Suppressor macrophage (primary cell): Measurements from ENCODE around the gene RPRD1A.
"Not testable (repeated sequence)": the region's sequence is repeated elsewhere in the genome, so short reads cannot be mapped to it uniquely, and the experiment has no call there.

Source experiments
- DNase-seq, 4 experiments: peaks; one replicate each; pipeline ENCODE4 v3.0.0-alpha.2; 2020 to 2022

Gene RPRD1A

GRCh38 chr18:36025025-36025424 lies 42.3 kb downstream of the RPRD1A start:
- DNase-seq = peak in 2 of 4 experiments; percentile 8 to 12

GRCh38 chr18:36024241-36024640 lies 43.1 kb downstream of the RPRD1A start:
- not testable (repeated sequence) for DNase-seq

DNA sequence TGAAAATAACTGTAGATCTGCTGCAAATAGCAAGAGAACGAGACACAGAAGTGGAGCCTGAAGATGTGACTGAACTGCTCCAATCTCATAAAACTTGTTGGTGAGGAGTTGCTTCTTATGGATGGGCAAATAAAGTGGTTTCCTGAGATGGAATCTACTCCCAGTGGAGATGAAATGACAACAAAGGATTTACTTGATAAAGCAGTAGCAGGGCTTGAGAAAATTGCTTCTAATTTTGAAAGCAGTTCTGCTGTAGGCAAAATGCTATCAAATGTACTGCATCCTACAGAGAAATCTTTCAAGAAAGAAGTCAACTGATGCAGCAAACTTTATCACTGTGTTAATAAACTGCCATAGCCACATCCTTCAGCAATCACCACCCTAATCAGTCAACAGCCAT lies 44.0 kb downstream of the RPRD1A start:
- DNase-seq = no peak

DNA sequence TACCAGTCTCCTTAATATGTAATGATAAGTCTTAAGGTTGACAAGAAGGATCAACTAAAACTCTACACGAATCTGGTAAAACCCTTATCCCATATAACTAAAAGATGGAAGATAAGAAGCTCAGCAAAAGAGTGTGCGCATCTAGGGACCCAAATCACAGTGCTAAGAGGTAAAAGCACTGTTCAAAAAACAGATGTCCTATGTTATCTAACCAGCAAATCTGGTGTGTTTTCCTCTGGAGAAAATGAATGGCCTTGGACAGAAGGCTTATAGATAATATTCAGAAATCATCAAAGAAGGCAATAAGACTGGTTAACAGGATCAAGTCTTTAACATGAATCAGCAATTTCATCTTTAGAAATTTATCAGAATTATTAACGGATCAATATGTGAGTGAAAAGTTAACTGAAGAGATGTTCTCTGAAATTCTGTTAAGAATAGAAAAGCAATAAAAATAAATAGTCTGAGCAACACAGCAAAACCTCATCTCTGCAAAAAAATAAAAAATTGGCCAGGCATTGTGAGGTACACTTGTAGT lies 47.1 kb downstream of the RPRD1A start:
- no peak for DNase-seq

DNA sequence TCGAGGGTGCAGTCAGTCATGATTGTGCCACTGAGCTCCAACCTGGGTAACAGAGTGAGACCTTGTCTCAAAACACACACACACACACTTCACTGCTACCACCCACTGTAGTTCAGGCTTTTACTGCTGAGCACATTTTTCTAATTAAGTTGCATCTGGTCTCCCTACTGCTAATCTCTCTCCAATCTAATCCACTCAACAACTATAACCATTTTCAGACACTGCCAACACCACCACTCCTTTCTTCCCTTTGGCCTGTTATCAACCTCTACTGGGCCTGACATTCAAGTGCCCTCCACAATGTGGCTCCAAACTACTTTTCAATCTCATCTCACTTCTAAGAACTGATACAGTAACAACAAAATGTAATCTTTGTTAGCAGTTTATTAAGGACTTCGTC lies 50.1 kb downstream of the RPRD1A start:
- DNase-seq = no peak

DNA sequence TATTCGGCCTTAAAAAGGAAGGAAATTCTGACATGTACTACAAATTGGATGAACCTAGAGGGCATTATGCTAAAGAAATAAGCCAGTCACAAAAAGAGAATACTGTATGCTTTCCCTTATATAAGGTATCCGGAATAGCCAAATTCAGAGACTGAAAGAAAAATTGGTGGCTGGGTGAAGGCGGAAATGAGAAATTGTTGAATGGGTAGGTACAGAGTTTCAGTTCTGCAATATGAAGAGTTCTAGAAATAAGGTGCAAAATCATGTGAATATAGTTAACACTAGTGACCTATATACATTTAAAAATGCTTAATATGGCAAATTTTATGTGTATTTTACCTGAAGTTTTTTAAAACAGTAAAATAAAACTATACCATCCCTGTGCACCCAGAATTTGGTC lies 51.7 kb downstream of the RPRD1A start:
- no peak for DNase-seq

GRCh38 chr18:36012891-36013290 lies 54.5 kb downstream of the RPRD1A start:
- DNase-seq = no peak

- no peak for DNase-seq
Observed at GRCh38 chr18:36009214-36009613, 58.1 kb downstream of the RPRD1A start.

DNA sequence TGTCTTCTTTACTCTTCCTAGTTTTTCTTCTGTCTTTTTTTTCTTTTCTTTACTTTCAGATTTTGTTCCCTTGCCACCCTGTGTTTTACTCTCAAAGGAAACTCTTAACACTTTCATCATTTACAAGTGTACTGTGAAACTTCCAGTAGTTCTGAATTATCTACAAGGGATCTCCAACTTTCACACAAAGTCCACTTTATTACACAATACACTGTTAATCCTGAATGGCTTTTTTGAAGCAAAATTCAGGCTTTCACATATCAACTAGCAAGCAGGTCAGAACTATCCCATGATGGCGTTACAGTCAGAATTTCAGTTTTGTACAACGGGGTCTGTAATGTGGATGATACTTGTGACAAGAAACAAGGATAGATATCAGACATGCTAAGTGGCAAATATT lies 60.4 kb downstream of the RPRD1A start:
- DNase-seq = no peak

DNA sequence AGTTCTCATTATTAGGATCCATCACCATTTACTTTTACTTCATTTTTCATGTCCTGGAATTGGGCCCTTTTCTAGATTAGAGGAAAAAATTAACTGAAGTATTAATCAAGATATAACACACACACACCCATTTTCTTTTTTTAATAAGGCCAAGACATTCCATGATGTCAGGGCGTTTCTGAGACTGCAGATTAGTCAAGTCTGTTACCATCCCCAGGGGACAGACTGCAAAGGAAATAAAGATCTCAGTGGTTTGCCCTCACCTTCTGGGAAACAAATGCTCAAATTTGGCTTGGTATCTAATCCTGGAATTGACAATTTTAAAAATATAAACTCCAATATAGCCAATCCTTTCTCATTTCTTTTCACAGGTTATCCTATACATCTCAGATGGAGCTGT lies 67.4 kb downstream of the RPRD1A start:
- DNase-seq = no peak

DNA sequence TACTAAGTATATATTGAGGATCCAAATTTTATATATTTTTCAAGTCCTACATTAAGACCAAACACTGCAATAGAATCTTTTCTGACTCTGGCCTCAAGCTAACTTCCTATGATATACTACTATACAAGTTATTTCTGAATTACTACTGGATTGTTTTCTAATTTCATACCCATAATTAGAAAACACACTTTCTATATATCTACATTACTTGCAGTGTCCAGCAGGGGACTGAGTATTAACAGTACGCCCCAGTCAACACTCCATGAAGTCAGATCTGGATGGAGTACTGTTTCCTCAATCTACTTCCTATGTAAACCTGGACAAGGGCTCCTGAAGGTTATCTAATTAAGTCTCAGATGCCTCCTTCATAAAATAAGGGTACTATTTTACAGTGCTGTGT lies 68.4 kb downstream of the RPRD1A start:
- peak in 2 of 4 experiments; percentile 7 to 14 for DNase-seq

DNA sequence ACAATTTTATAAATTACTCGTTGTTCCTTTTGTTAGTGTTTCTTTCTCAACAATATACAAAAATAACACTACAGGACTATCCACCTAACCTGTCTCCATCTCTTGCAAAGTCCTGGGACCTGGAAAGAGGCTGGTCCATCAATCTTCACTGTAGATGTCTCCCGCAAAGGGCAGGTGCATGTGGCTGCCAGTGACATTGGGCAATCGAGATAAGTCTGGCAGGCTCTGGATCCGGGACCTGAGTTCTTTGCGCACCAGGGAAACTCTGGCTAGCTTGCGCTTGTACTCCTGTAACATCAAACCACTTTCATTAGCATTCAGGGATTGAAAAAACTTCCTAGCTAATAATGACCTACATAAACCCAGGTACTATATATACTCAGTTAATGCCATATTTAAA lies 74.3 kb downstream of the RPRD1A start:
- no peak for DNase-seq

GRCh38 chr18:35991696-35992095 lies 75.7 kb downstream of the RPRD1A start:
- no peak for DNase-seq

- no peak for DNase-seq
Observed at GRCh38 chr18:35983818-35984217, 83.5 kb downstream of the RPRD1A start.

- DNase-seq = no peak
Observed at GRCh38 chr18:35983147-35983546, 84.2 kb downstream of the RPRD1A start.

- DNase-seq = no peak
Observed at GRCh38 chr18:35982409-35983114, 84.8 kb downstream of the RPRD1A start.

DNA sequence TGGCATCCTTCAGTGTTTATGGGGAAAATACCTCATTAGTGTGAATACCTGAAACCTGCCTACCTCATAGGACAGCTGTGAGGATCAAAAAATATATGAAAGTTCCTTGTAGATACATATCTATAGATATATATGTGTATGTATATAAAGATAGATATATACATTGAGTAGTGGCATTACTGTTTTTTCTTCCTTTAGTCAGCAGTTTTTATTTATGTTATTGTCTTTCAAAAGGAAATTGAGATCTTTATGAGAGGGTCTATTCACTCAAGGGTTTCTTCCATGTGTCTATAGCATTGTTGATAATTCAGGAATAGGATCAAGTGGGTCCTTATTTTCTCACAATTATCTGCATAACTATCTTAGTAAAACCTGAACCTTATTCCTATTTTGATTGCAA lies 88.2 kb downstream of the RPRD1A start:
- no peak for DNase-seq

DNA sequence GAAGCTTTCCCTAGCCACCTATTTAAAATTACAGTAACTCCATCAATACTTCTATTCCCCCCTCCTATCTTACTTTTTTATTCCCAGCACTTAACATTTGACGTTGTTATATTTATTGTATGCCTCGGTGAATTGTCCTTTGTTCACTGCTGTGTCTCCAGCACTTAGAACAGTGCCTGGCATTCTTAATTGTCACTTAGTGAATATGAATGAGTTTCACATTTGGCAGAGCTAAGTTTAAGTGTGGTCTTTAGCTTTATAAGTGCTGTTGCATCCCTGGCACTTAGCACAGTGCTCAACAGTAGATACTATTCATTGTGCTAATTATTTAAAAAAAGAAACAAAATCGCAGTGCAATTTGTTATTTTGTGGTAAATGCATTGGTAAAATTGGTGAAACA lies 93.2 kb downstream of the RPRD1A start:
- DNase-seq = no peak

DNA sequence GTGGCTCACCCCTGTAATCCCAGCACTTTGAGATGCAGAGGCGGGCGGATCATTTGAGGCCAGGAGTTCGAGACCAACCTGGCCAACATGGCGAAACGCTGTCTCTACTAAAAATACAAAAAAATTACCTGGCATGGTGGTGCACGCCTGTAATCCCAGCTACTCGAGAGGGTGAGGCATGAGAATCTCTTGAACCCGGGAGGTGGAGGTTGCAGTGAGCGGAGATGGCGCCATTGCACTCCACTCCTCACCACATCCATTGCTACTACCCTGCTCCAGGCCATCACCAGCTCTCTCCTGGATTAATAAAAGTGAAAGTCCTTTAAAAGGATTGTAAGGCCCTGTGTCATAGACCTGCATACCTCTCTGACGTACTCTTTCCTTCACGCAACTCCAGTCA lies 93.7 kb downstream of the RPRD1A start:
- no peak for DNase-seq

DNA sequence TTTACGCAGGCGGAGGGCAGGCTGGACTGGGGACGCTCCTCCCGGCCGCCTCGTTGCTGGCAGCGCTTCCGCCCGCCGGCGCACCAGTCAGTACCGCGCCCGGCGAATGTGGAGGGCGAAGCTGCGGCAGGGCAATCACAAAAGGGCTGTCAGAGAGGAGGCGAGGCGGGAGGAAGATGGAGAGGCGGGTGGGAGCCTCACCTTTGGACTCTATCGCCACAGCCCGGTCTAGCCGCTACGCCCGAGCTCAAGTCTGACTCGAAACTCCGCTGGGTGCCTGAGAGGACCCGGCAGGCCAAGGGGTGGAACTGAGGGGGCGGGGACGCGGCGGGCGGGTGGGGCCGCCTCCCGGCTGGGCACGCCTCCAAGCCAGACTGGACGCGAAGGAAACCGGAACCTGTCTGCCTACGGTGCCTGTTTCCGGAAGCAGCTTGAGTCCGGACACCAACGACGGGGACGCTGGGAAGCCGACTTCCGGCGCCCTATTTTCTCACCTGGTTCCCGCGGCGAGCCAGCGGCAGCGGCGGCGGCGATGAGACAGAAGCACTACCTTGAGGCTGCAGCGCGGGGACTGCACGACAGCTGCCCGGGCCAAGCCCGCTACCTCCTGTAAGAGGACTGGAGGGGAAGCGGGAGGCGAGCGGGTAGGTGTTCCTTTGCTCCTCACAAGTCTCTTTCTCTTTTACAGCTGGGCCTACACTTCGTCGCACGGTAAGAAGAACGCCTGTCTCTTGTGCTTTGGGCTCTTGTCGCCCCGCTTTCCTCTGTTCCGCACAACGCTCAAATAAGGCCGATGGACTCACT lies 95.0 kb downstream of the RPRD1A start, which contains the start of gene RMP24:
Gene RMP24, plus strand, starts transcription at position 483 of the 804 bp plus-strand sequence.
- peak; percentile 95 to 98 (median 96) for DNase-seq

GRCh38 chr18:35971661-35972196 lies 95.6 kb downstream of the RPRD1A start:
- DNase-seq = no peak

GRCh38 chr18:35969676-35970075 lies 97.7 kb downstream of the RPRD1A start:
- peak in 1 of 4 experiments; percentile 3 for DNase-seq

DNA sequence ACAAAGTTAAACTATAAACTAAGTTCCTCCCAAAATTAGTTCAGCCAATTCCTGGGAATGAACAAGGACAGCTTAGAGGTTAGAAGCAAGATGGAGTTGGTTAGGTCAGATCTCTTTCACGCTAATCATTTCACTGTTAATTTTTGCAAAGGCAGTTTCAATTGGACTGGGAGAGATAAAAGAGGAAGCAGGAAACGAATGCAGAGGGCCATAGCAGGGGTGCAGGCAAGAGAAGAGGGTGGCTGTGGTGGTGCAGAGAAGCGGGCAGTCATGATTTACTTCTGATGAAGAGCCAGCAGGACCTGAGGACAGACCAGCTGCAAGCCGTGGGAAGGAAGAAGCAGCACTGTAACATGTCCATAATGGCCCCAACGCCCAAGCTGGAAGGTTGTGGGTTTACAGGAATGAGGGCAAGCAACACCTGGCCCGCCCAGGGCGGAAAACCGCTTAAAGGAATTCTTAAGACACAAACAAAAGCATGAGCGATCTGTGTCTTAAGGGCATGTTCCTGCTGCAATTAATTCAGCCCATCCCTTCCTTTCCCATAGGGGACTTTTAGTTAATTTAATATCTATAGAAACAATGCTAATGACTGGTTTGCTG lies 99.0 kb downstream of the RPRD1A start:
- peak in 1 of 4 experiments; percentile 8 for DNase-seq
